GM18909 (cell line): ENCODE measurements around the gene PDIA6.

Experiments used
- ATAC-seq: cut with Tn5 transposase; IDR thresholded peaks from one replicate; pipeline ENCODE4 v1.9.1; 2021; ENCODE audit warnings: mild to moderate bottlenecking; ENCODE audit not compliant: unreplicated experiment, poor library complexity

PDIA6 gene

GRCh38 chr2:10812362-10813162 is at the start of gene PDIA6:
Gene PDIA6 (minus strand): TSS chr2:10812785. CDS start chr2:10812696, 89 bp downstream.
- peak; percentile 92 for ATAC-seq

- ATAC-seq, result no peak
Measured at GRCh38 chr2:10862330-10862729, 49.7 kb upstream of the PDIA6 start.

GRCh38 chr2:10861765-10862164 is 49.2 kb upstream of the PDIA6 start:
- no peak for ATAC-seq

- no peak for ATAC-seq
Measured at GRCh38 chr2:10860814-10861325, 48.3 kb upstream of the PDIA6 start.

GRCh38 chr2:10860081-10860813 is 47.7 kb upstream of the PDIA6 start:
- ATAC-seq, result no peak

- no peak for ATAC-seq
Measured at GRCh38 chr2:10859278-10859677, 46.7 kb upstream of the PDIA6 start.

- no peak for ATAC-seq
Measured at GRCh38 chr2:10848541-10848940, 36.0 kb upstream of the PDIA6 start.

- ATAC-seq, result no peak
Measured at GRCh38 chr2:10847008-10847407, 34.4 kb upstream of the PDIA6 start.

GRCh38 chr2:10846110-10846861 is 33.7 kb upstream of the PDIA6 start:
- no peak for ATAC-seq

GRCh38 chr2:10845640-10846039 is 33.1 kb upstream of the PDIA6 start:
- ATAC-seq, result no peak

GRCh38 chr2:10844097-10844496 is 31.5 kb upstream of the PDIA6 start:
- no peak for ATAC-seq

GRCh38 chr2:10842506-10842905 is 29.9 kb upstream of the PDIA6 start:
- no peak for ATAC-seq

- ATAC-seq, result no peak
Measured at GRCh38 chr2:10841547-10842219, 29.1 kb upstream of the PDIA6 start.

GRCh38 chr2:10839813-10840212 is 27.2 kb upstream of the PDIA6 start:
- ATAC-seq, result no peak

GRCh38 chr2:10838734-10839133 is 26.1 kb upstream of the PDIA6 start:
- ATAC-seq, result no peak

GRCh38 chr2:10837298-10838266 is 25.0 kb upstream of the PDIA6 start:
- ATAC-seq, result no peak

GRCh38 chr2:10835052-10835970 is 22.7 kb upstream of the PDIA6 start:
- ATAC-seq, result peak; percentile 81

- ATAC-seq, result no peak
Measured at GRCh38 chr2:10834068-10834655, 21.6 kb upstream of the PDIA6 start.
